HG03060 (cell line): ENCODE measurements around the gene GOLGA6D.
"Not testable (repeated sequence)": the region's sequence is repeated elsewhere in the genome, so short reads cannot be mapped to it uniquely, and the experiment has no call there.

Source experiments
- ATAC-seq: cut with Tn5 transposase; IDR thresholded peaks from one replicate; pipeline ENCODE4 v1.9.1; 2021; ENCODE audit warnings: low read depth, moderate number of reproducible peaks; ENCODE audit not compliant: unreplicated experiment

GOLGA6D gene

GRCh38 chr15:75278497-75278896 lies 4.1 kb upstream of the GOLGA6D start:
- ATAC-seq = not testable (repeated sequence)

GRCh38 chr15:75284152-75284551 lies 1.5 kb downstream of the GOLGA6D start:
- not testable (repeated sequence) for ATAC-seq

- not testable (repeated sequence) for ATAC-seq
Measured at GRCh38 chr15:75293660-75294059, 11.0 kb downstream of the GOLGA6D start.

- ATAC-seq = not testable (repeated sequence)
Measured at GRCh38 chr15:75298541-75299310, 16.1 kb downstream of the GOLGA6D start.

GRCh38 chr15:75299311-75299688 lies 16.7 kb downstream of the GOLGA6D start:
- not testable (repeated sequence) for ATAC-seq

- ATAC-seq = not testable (repeated sequence)
Measured at GRCh38 chr15:75300026-75300425, 17.4 kb downstream of the GOLGA6D start.

DNA sequence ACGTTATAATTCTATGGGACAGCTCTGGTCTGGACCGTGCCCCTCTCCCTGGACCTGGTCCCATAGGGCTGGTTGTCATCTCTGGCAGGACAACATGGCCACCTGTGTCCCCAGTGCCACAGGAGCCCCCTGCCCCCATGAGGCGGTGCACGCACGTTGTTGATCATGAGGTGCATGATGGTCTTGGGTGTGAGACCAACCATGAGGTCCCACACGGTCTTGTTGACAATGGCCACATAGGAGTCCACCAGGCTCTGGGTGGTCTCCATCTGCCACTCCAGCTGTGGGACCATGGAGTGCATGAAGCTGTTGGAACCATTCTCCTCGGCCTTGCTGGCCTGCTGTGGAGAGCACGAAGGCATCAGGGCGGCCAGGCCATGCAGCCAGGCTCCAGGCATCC lies 19.7 kb downstream of the GOLGA6D start:
- ATAC-seq = no peak

- not testable (repeated sequence) for ATAC-seq
Measured at GRCh38 chr15:75302753-75303152, 20.1 kb downstream of the GOLGA6D start.

DNA sequence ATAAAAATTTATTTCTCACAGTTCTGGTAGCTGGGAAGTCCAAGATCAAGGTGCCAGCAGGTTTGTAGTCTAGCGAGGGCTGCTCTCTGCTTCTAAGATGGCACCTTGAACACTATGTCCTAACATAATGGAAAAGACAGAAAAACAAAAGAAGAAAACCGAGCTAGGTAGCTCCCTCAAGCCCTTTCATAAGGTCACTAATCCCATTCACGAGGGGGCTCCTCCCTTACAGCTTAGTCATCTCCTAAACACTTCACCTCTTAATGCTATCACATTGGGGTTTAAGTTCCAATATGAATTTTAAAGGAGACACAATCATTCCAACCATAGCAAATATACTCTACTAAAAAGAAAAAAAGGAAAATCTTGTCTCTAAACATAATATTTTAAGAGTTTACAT lies 23.6 kb downstream of the GOLGA6D start:
- no peak for ATAC-seq

GRCh38 chr15:75307778-75308390 lies 25.2 kb downstream of the GOLGA6D start:
- ATAC-seq = no peak

DNA sequence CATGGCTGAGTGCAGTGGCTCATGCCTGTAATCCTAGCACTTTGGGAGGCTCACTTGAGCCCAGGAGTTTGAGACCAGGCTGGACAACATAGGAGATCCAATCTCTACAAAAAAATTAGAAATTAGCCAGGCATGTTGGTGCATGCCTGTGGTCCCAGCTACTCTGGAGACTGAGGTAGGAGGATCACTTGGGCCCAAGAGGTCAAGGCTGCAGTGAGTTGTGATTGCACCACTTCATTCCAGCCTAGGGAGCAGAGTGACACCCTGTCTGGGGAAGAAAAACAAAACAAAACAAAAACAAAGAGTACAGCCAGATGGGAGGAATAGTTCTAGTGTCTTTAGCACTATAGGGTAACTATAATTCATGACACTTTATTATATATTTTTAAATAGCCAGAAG lies 27.1 kb downstream of the GOLGA6D start:
- no peak for ATAC-seq

- ATAC-seq = not testable (repeated sequence)
Measured at GRCh38 chr15:75312548-75312947, 29.9 kb downstream of the GOLGA6D start.

GRCh38 chr15:75313116-75313845 lies 30.6 kb downstream of the GOLGA6D start:
- no peak for ATAC-seq

DNA sequence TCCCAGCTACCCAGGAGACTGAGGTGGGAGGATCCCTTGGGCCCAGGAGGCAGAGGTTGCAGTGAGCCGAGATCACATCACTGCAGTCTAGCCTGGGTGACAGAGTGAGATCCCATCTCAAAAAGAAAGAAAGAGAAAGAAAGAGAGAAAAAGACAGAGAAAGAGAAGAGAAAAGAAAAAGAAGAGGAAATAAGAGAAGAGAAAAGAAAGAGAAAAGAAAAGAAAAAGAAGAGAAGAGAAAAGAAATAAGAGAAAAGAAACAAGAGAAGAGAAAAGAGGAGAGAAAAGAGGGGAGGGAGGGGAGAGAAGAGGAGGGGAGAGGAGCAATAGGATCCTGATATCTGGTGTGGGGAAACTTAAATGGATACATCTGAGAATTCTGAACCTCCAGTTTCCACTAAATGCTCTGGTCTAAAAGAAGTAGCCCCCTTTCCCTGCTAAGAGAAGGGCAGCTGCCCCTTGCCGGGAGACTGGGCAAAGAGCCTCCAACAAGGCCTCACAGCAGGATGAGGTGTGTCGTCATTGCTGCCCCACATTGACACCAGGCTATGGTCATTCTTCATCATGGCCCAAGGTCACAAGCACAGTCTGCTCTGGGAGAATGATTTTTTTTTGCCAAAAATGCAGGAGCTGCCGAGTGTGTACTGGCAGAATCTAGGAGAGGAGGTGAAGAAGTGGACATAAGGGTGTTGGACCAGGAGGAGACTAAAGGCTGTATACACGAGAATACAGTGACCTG lies 32.1 kb downstream of the GOLGA6D start:
- no peak for ATAC-seq

DNA sequence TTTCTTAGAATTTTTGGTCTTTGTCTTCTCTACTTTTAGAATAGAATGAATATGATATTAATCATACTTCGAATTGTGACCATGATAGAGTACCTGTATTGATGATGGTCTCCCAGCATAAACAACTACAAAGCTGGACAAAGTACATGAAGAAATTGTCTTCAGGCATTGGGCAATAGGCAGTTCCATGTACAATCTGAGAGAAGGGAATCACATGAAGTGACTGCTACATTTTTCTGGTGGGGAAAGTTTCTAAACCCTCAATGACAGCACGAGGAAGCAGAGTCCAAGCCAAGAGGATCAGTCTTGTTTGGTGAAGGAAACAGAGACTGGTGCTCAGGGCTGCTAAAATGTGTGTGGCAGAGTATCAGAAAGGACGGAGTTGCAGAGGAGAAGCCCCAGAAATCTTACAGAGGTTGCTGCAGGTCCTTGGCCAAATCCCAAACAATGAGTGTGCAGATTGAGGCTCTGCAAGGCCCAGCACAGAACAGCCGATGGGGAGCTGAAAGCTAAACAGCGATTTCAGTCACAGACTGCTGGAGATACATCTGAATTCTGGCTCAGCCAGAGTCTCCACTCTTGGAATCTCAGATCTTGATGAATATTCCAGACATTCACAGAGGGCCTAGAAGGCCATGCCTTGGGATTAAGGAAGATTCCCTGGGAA lies 36.7 kb downstream of the GOLGA6D start:
- not testable (repeated sequence) for ATAC-seq

DNA sequence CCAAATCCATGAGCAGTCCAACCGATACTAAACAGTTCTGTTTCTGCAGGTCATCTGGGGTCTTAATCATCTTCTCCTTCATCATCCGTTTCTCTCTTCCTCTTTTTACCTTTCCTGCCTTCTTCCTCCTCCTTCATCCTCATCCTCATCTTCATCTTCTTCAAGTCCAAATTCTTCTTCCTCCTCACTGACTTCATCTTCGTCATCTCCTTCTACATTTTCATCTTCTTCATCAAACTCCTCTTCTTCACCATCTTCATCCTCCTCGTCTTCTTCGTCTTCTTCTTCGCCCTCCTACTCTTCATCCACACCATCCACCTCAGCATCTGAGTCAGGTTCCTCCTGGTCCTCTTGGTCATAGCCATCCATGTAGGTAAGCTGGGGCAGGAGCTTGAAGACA lies 39.1 kb downstream of the GOLGA6D start:
- ATAC-seq = no peak

DNA sequence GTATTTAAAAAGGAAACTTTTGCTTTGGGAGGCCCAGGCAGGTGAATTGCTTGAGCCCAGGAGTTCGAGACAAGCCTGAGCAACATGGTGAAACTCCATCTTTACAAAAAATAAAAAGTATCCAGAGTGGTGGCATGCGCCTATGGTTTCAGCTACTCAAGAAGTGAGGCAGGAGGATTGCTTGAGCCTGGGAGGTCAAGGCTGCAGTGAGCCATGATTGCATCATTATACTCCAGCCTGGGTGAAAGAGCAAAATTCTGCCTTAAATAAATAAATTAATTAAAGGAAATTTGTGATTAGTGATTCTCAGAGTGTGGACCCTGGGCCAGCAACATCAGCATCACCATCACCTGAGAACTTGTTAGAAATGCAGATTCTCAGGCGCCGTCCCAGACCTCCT lies 43.3 kb downstream of the GOLGA6D start:
- ATAC-seq = no peak

- no peak for ATAC-seq
Measured at GRCh38 chr15:75327005-75327404, 44.4 kb downstream of the GOLGA6D start.

DNA sequence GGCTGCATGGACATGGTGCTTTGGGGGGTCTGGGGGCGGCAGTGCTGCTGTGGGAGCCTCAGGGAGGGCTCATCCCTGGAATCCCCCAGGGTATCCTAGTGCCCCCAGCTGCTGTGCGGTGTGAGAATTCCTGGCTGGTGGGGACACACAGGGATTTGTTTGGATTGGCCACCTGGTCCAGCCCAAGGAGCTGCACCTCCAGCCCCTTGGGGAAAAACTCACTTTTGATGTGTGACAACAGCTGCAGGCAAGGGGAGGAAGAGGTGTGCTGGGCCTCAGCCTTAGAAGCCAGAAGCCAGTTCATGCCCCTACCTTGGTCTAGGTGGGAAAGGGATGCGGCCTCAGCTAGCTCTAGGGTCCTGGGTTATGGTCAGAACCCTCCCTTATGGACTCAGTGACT lies 44.9 kb downstream of the GOLGA6D start:
- ATAC-seq = no peak
